22Rv1 (cell line): Measurements from ENCODE around the gene DMC1.

Source experiments
- H3K27ac ChIP-seq: fragments of 450-650 bp; 2 replicates; pipeline ENCODE4 v1.5.1; 2017
- CTCF ChIP-seq: fragments of 450-650 bp; IDR thresholded peaks from 2 replicates; pipeline ENCODE4 v1.5.1; 2017; ENCODE audit warnings: mild to moderate bottlenecking
- ZFX ChIP-seq: fragments of 450-650 bp; IDR thresholded peaks from 2 replicates; pipeline ENCODE4 v1.6.1; 2017; ENCODE audit warnings: antibody characterized with exemption, borderline replicate concordance

The DMC1 gene, protein sequence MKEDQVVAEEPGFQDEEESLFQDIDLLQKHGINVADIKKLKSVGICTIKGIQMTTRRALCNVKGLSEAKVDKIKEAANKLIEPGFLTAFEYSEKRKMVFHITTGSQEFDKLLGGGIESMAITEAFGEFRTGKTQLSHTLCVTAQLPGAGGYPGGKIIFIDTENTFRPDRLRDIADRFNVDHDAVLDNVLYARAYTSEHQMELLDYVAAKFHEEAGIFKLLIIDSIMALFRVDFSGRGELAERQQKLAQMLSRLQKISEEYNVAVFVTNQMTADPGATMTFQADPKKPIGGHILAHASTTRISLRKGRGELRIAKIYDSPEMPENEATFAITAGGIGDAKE

GRCh38 chr22:38569972-38570778, at the start of gene DMC1:
TSS of gene DMC1 (minus strand) at chr22:38570183. CDS start at chr22:38568256, 1,927 bp downstream.
- H3K27ac ChIP-seq = peak within 1 kb of the TSS; percentile 73
- TF ChIP-seq ZFX = no peak
- TF ChIP-seq CTCF = no peak

- TF ChIP-seq ZFX (no peak), CTCF (no peak)
- H3K27ac ChIP-seq = no peak overlapping the region
Measured at GRCh38 chr22:38618682-38619081, 48.7 kb upstream of the DMC1 start.

DNA sequence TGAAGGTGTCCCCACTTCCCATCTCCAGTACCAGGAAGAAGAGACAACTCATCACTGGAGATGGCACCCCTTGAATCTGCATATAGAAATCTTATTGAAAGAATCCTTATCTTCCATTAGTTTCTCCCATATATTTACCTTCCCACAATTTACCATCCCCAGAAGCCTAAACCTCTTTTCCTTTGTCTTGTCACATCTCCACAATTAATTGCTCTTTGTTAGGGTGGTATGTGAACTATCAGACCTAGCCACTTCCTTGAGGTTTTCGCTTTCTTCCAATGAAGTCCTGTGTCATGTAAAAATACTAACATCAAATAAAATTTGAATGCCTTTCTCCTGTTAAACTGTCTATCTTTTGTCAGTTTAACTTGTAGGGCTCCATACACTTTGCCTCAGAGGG, 48.3 kb upstream of the DMC1 start:
- TF ChIP-seq CTCF (no peak), ZFX (no peak)
- no peak overlapping the region for H3K27ac ChIP-seq

- peak overlapping the region; percentile 7; the same call in 1 of the 2 replicates for H3K27ac ChIP-seq
Measured at GRCh38 chr22:38615064-38615405, 45.1 kb upstream of the DMC1 start.

DNA sequence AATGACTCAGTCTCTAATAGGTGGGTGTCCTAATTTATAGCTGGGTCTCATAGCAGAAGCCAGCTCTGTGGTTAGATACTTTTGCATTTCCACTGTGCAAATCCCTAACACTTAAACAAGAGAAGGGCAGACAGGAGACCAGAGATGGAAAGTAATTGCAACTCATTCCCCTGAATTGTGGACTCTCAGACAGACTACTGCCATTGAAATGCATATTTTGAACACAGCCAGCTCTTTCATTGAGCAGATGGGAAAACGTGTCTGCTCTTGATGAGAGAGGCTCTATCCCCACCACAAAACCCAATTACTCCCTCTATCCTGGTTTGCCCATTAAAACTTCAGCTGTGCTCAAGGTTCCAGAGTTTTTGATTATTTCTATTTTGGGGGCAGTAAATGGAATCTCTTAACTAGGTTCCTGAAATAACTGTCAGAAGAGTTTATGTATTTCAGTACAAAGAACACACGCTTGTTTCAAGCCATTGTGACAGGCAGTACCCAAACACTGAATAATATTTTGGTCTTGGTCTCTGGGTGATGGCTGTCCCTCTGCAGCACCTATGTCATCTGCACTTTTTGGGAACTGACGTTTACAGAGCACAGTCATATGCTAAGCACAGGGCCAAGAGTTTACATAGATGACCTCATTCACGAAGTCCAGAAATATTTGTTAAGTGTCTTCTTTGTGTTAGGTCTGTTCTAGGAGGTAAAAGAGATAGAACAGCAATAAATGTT, 44.5 kb upstream of the DMC1 start:
- TF ChIP-seq CTCF (no peak), ZFX (no peak)
- peak overlapping the region; percentile 7; the same call in 1 of the 2 replicates for H3K27ac ChIP-seq

DNA sequence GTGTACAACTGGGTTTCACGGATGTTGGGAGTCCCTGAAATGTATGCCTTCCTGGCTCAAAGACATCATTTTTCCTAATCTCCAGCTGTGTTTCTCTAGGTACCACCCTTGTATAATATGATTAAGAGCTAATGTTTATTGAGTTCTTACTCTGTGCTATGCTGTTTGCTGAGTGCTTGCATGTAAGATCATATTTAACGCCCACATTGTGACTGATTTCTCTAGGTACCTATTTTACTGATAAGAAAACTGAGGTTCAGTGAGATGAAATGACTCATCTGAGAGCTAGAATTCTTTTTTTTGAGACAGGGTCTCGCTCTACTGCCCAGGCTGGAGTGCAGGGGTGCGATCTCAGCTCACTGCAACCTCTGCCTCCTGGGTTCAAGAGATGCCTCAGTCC, 43.6 kb upstream of the DMC1 start:
- no peak overlapping the region for H3K27ac ChIP-seq
- no peak for TF ChIP-seq ZFX
- TF ChIP-seq CTCF = no peak

GRCh38 chr22:38612217-38613006, 42.4 kb upstream of the DMC1 start:
- no peak overlapping the region for H3K27ac ChIP-seq
- no peak for TF ChIP-seq CTCF
- no peak for TF ChIP-seq ZFX
